Sigmoid colon (tissue), 3 donors: ENCODE measurements around the gene NEAT1.

Source experiments
- POLR2A ChIP-seq, 2 donors: fragments of 450-650 bp; IDR thresholded peaks; one replicate each; pipeline ENCODE4 v1.6.1; 2016; ENCODE audit warnings: antibody characterized with exemption in 2 of 2, mild to moderate bottlenecking in 2 of 2, moderate library complexity in 2 of 2
- TF ChIP-seq, protein P1 (sequence below), 4 experiments: fragments of 450-650 bp in 3 of 4; fragments of 200-600 bp in 1 of 4; IDR thresholded peaks; one replicate each; pipeline ENCODE4 v1.5.1; 2016 to 2019; ENCODE audit warnings: antibody characterized with exemption in 4 of 4, mild to moderate bottlenecking in 3 of 4, moderate library complexity in 2 of 4

DNA sequence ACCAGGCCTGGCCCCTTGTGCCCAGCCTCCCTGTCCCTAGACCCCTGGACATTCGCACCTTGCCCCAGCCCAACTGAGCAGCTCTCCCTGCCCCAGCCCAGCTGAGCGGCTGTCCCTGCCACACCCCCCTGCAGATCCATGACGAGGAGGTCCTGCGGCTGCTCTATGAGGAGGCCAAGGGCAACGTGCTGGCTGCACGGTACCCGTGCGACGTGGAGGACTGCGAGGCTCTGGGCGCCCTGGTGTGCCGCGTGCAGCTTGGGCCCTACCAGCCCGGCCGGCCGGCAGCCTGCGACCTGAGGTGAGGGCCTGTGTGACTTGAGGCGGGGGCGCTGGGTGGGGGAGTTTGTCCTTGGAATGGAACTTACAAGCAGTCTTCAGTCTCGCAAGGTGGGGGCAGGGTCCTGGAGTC lies 28.5 kb upstream of the NEAT1 start:
- TF ChIP-seq, protein P1, sequence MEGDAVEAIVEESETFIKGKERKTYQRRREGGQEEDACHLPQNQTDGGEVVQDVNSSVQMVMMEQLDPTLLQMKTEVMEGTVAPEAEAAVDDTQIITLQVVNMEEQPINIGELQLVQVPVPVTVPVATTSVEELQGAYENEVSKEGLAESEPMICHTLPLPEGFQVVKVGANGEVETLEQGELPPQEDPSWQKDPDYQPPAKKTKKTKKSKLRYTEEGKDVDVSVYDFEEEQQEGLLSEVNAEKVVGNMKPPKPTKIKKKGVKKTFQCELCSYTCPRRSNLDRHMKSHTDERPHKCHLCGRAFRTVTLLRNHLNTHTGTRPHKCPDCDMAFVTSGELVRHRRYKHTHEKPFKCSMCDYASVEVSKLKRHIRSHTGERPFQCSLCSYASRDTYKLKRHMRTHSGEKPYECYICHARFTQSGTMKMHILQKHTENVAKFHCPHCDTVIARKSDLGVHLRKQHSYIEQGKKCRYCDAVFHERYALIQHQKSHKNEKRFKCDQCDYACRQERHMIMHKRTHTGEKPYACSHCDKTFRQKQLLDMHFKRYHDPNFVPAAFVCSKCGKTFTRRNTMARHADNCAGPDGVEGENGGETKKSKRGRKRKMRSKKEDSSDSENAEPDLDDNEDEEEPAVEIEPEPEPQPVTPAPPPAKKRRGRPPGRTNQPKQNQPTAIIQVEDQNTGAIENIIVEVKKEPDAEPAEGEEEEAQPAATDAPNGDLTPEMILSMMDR (IDR thresholded peaks at IDR 0.05), result no peak
- TF ChIP-seq POLR2A (IDR thresholded peaks at IDR 0.05), result no peak
